GM21526 (cell line): ENCODE data around the gene ZBTB20.

Source experiments
- ATAC-seq: cut with Tn5 transposase; IDR thresholded peaks from one replicate; pipeline ENCODE4 v1.9.1; 2021; ENCODE audit warnings: moderate library complexity; ENCODE audit not compliant: unreplicated experiment, low FRiP score

The ZBTB20 gene

GRCh38 chr3:114408736-114409670, 738.1 kb downstream of the ZBTB20 start:
- ATAC-seq = no peak

DNA sequence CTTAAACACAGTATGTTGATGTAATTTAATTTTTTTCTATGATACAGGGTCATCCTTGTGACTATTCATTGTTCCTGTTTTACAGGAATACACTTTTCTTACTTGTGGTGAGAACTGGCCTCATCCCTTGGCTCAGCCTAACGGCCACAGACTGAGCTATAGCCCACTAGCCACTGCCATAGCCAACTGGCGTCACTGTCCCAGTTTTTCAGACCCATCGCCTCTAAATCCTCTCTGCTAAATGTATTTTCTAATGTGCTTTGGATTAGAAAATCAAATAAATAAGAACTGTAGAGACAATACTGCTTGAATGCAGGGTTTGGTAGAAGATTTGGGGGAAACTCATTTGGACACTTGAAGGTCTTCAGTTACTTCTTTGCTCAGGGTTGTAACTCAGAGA, 740.2 kb downstream of the ZBTB20 start:
- no peak for ATAC-seq

GRCh38 chr3:114406286-114406685, 740.8 kb downstream of the ZBTB20 start:
- no peak for ATAC-seq

- peak; percentile 78 for ATAC-seq
These were observed 741.7 kb downstream of the ZBTB20 start for GRCh38 chr3:114405202-114405990.

GRCh38 chr3:114404590-114404989, 742.5 kb downstream of the ZBTB20 start:
- no peak for ATAC-seq

- no peak for ATAC-seq
These were observed 744.2 kb downstream of the ZBTB20 start for GRCh38 chr3:114402838-114403237.

DNA sequence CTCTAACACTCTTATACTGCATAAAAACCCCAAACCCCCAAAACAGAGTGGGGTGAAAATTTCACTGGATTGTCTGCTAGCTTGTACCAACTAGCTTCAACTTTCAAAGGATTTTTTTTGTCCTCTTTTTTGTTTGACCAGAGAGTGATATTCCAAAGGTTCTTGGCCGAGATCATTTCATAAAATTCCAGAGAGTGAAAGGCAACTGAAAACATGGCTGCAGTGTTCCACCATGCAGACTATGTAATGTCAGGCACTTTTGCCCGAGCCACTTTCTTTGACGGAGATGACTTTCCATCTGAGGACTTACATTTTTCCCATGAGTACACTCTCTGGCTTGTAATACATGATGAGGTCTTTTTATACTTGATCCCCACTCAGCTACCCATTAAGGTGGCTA, 745.7 kb downstream of the ZBTB20 start:
- ATAC-seq = no peak

- no peak for ATAC-seq
These were observed 746.7 kb downstream of the ZBTB20 start for GRCh38 chr3:114400371-114400770.

- ATAC-seq = no peak
These were observed 752.5 kb downstream of the ZBTB20 start for GRCh38 chr3:114394551-114394950.

GRCh38 chr3:114393367-114394072, 753.6 kb downstream of the ZBTB20 start:
- no peak for ATAC-seq

DNA sequence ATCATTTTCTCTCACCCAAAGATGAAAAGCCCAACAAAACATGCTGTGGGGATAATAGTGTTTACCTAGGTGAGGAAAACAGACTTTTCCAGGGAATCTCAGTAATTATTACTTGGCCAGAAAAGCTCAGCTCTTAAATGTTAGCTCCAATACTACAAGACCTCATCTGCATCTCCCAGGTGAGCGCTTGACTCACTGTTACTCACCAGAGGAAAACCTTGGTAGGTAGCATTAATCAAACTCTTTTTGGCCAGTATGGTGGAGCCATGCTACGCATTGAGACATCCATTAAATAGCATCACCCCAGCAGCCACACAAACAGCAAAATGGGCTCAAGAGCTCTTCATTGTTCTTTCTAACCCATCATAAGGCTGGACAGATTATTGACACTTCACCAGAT, 754.3 kb downstream of the ZBTB20 start:
- ATAC-seq = no peak

- no peak for ATAC-seq
These were observed 757.9 kb downstream of the ZBTB20 start for GRCh38 chr3:114389156-114389555.

- ATAC-seq = no peak
These were observed 762.6 kb downstream of the ZBTB20 start for GRCh38 chr3:114384558-114384903.

DNA sequence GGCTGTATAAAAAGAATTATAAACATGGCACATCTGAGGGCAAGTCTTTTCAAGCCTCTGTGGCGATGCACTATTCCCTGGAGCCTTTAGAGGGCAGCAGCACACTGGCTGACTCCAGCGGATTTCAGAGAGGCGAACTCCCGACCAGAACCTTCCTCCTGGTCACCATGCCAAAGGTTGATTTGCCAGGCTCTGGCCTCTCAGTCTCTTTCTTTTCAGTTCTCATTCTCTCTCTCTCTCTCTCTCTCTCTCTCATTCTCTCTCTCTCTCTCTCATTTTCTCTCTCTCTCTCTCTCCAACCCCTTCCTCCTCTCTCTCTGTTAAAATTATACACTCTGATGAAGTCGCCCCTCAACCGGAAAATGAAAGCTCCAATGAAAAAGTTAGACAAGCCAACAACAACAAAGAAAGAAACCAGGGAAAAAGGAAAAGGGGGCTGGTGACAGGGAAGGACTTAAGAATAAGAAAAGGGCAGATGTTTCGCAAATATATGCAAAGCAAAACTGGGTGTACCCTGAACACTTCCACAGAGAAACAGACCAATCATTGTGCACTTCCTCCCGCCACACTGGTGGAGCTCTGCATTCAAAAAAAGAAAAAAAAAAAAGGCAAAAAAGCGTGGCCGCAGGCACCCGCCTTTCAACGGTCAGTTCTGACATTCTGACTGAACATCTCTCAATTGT, 763.1 kb downstream of the ZBTB20 start:
- peak; percentile 85 for ATAC-seq

DNA sequence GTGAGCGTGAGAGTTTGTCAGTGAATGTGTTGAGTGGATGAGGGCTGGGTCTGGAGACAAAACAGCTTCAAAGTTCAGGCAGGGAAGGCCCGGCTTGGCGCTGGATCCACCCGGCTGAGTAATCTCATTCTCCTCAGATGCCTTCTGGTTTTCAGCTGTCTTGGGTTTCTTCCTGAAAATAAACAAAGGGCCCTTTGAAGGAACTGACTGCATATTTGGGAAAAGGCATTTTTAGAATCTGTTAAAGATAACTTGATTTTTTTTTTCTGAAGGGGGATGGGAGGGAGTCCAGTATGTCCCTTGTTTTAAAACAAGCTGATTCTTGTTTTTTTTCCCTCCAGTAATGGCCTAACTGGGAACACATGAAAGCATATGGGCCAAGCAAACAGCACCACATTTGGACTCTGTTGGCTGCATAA, 766.8 kb downstream of the ZBTB20 start:
- ATAC-seq = no peak

DNA sequence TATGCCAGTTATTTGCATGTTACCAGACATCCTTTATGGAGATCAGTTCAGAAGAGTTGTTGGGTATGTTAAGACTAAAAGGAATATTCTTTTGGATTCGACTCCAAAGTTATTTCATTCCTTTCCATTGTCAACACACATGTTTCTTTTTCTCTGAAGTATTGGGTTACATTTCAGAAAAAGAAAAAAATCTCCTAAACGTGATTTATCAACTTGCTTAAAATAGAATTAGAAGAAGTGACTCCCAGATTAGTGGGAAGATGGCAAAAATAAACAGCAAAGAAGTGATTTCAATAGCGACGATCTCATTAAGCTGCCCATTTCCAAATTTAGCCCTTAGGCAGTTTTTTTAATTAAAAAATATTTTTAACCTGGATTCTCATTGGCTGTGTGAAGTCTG, 767.8 kb downstream of the ZBTB20 start:
- ATAC-seq = no peak

DNA sequence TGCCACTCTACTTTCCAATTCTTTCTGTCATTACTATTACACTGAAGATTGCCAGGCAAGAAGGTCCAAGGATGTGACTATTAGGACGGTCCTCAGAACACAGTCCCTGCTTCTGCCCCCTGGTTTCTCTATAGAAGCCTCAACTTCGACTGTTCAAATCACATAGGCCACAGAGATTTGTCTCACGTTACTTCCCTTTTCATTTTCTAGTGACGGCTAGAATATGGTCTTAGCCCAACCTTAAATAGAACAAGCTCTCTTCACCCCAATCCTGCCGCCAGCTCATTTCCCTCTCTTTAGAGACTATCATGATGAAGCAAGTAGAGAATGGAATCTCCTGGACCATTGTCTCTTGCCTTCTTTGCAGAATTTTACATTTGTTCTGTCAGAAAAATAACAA, 768.3 kb downstream of the ZBTB20 start:
- no peak for ATAC-seq

DNA sequence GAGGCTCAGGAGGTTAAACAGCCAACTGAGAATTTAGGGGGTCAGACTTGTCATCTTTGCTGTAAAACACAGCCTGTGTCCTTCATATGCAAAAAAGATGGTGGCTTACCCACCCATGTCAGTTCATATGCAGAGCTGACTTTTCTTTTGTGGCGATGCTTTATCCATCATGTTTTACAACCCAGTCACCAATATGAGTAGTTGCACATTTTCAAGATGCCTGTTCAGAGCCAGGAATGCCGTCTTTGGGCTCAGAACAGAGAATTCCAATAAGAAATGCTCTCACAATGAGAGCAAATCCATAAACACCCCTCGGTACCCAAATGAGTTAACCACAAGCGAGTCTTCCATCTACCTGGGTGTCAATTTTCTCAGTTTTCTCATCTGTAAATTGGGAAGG, 769.7 kb downstream of the ZBTB20 start:
- no peak for ATAC-seq

GRCh38 chr3:114376516-114377185, 770.4 kb downstream of the ZBTB20 start:
- no peak for ATAC-seq
